Upper lobe of left lung (tissue), 6 donors: ENCODE data around the gene SLC8A3. TPM values are rescaled to one million over a fixed set of nuclear protein-coding genes. Genes with fewer than 3 reads are reported as not detected.
A peak's percentile ranks its signal among the peaks of the same experiment; 100 is the strongest.

Experiments used
- ATAC-seq, 2 donors: fragments of 200-7000 bp; cut with Tn5 transposase; one replicate each; pipeline ENCODE4 v1.9.1; 2022; ENCODE audit warnings: mild to moderate bottlenecking in 2 of 2, moderate library complexity in 2 of 2; ENCODE audit not compliant: low FRiP score in 2 of 2
- DNase-seq, 2 donors: peaks; one replicate each; pipeline ENCODE4 v3.0.0-alpha.2; 2019 to 2020
- H3K27ac ChIP-seq, 4 donors: fragments of 200-600 bp; sonication (generic); one replicate each; pipeline ENCODE4 v1.5.1; 2016 to 2019
- H3K27me3 ChIP-seq, 4 donors: fragments of 200-600 bp; sonication (generic); one replicate each; pipeline ENCODE4 v1.5.1; 2017 to 2019
- H3K36me3 ChIP-seq, 4 donors: fragments of 200-600 bp; sonication (generic); one replicate each; pipeline ENCODE4 v1.5.1; 2016 to 2019
- H3K4me1 ChIP-seq, 4 donors: fragments of 200-600 bp; sonication (generic); one replicate each; pipeline ENCODE4 v1.5.1; 2018 to 2019
- H3K4me3 ChIP-seq, 4 donors: fragments of 200-600 bp; sonication (generic); one replicate each; pipeline ENCODE4 v1.5.1; 2017 to 2019; ENCODE audit warnings: mild to moderate bottlenecking in 2 of 4, moderate library complexity in 1 of 4
- H3K9me3 ChIP-seq, 4 donors: fragments of 200-600 bp; sonication (generic); one replicate each; pipeline ENCODE4 v1.5.1; 2018 to 2019
- EP300 ChIP-seq, 4 donors: sonication (generic); formaldehyde crosslinking; IDR thresholded peaks; one replicate each; pipeline ENCODE4 v1.5.1; 2017; ENCODE audit warnings: antibody characterized with exemption in 4 of 4, control low read depth in 2 of 4
- POLR2A ChIP-seq, 4 donors: fragments of 450-650 bp; IDR thresholded peaks; one replicate each; pipeline ENCODE4 v1.5.1; 2016 to 2017; ENCODE audit warnings: antibody characterized with exemption in 4 of 4, mild to moderate bottlenecking in 2 of 4
- POLR2AphosphoS5 ChIP-seq, 2 donors: sonication (generic); formaldehyde crosslinking; IDR thresholded peaks; one replicate each; pipeline ENCODE4 v1.5.1; 2017; ENCODE audit warnings: antibody characterized with exemption in 2 of 2
- WGBS, 2 donors: methylation state at CpG; one replicate each; pipeline ENCODE4 v1.1.5; 2017 to 2018; 5-methylcytosine and 5-hydroxymethylcytosine counted together
- total RNA-seq, 6 donors: library from RNA; depleted of rRNA in 4 of 6; stranded (reverse); fragments of >200 nt in 4 of 6; gene quantifications; one replicate each; pipeline versions ENCODE4 v1.1.0 to v1.2.1, GENCODE V29; 2016 to 2021
- TF ChIP-seq, protein P1 (sequence below), 6 experiments: fragments of 450-650 bp in 4 of 6; fragments of 200-600 bp in 2 of 6; sonication (generic) in 2 of 6; IDR thresholded peaks; one replicate each; pipeline ENCODE4 v1.5.1; 2016 to 2019; ENCODE audit warnings: antibody characterized with exemption in 6 of 6
- donor health status: DM: no; HTN: no; CAD: no; lungs with moderate emphysema.
- donor health status: DM: no; HTN: yes; CAD: no; lungs with severe emphysema.

SLC8A3 gene
- total RNA-seq, 6 donors from 2014 or later: 0.49 to 1.4 (median 1.0) TPM

- H3K27ac ChIP-seq: no peak overlapping the region
- peak in 1 of 2 donors; percentile 41 for ATAC-seq
- H3K9me3 ChIP-seq: no peaks in the 10 kb centered on the region
- no peaks in the 10 kb centered on the region for H3K27me3 ChIP-seq
- peak in 1 of 2 donors; percentile 12 for DNase-seq
- no peaks in the 10 kb centered on the region for H3K4me1 ChIP-seq
- H3K4me3 ChIP-seq: no peak overlapping the region
- H3K36me3 ChIP-seq: no peaks in the 10 kb centered on the region
- WGBS, 2 donors: 82 to 87% methylated on average over 12 of the region's 12 CpGs
- TF ChIP-seq POLR2A (IDR thresholded peaks at IDR 0.05) (no peak), EP300 (IDR thresholded peaks at IDR 0.05) (no peak), POLR2AphosphoS5 (IDR thresholded peaks at IDR 0.05) (no peak)
- TF ChIP-seq, protein P1, sequence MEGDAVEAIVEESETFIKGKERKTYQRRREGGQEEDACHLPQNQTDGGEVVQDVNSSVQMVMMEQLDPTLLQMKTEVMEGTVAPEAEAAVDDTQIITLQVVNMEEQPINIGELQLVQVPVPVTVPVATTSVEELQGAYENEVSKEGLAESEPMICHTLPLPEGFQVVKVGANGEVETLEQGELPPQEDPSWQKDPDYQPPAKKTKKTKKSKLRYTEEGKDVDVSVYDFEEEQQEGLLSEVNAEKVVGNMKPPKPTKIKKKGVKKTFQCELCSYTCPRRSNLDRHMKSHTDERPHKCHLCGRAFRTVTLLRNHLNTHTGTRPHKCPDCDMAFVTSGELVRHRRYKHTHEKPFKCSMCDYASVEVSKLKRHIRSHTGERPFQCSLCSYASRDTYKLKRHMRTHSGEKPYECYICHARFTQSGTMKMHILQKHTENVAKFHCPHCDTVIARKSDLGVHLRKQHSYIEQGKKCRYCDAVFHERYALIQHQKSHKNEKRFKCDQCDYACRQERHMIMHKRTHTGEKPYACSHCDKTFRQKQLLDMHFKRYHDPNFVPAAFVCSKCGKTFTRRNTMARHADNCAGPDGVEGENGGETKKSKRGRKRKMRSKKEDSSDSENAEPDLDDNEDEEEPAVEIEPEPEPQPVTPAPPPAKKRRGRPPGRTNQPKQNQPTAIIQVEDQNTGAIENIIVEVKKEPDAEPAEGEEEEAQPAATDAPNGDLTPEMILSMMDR (IDR thresholded peaks at IDR 0.05): no peak
Observed at GRCh38 chr14:70114621-70115156, 74.1 kb downstream of the SLC8A3 start.

- ATAC-seq (no peak), DNase-seq (no peak)
- TF ChIP-seq POLR2A (IDR thresholded peaks at IDR 0.05) (no peak), POLR2AphosphoS5 (IDR thresholded peaks at IDR 0.05) (no peak), EP300 (IDR thresholded peaks at IDR 0.05) (no peak)
- TF ChIP-seq, protein P1 (IDR thresholded peaks at IDR 0.05): no peak
- Histone ChIP-seq H3K4me1 (no peaks in the 10 kb centered on the region), H3K4me3 (no peak overlapping the region), H3K36me3 (no peaks in the 10 kb centered on the region), H3K27ac (no peak overlapping the region), H3K9me3 (no peaks in the 10 kb centered on the region), H3K27me3 (no peaks in the 10 kb centered on the region)
- WGBS, 2 donors: 90 to 92% methylated on average over 2 of the region's 2 CpGs
Observed at GRCh38 chr14:70113211-70113610, 75.5 kb downstream of the SLC8A3 start.

DNA sequence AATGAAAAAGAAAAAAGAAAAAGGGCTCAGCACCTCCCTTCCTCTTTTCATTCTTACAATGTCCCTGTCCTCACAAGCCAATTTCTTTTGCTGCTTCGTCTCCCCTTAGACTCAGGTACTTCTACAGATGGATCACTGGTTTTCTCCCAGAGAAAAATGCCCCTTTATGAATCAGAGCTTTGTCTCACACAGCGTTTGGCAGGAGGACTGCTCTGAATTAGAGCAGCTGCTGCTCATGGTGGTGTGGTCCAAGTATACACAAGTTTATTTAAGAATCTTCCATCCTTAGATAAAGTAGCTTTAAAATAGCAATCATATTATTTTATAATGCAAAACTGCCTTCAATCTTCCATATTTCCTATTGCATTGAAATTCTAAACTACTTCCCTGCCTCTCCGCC, 80.3 kb downstream of the SLC8A3 start:
- no peaks in the 10 kb centered on the region for H3K9me3 ChIP-seq
- no peak overlapping the region for H3K27ac ChIP-seq
- TF ChIP-seq POLR2A (IDR thresholded peaks at IDR 0.05) (no peak), POLR2AphosphoS5 (IDR thresholded peaks at IDR 0.05) (no peak), EP300 (IDR thresholded peaks at IDR 0.05) (no peak)
- TF ChIP-seq, protein P1 (IDR thresholded peaks at IDR 0.05): no peak
- WGBS, 2 donors: 64 to 70% methylated on average over 3 of the region's 3 CpGs
- DNase-seq (no peak), ATAC-seq (no peak)
- H3K4me3 ChIP-seq: no peak overlapping the region
- H3K36me3 ChIP-seq: no peaks in the 10 kb centered on the region
- H3K27me3 ChIP-seq: no peaks in the 10 kb centered on the region
- H3K4me1 ChIP-seq: no peaks in the 10 kb centered on the region

GRCh38 chr14:70107309-70107708, 81.4 kb downstream of the SLC8A3 start:
- TF ChIP-seq, protein P1 (IDR thresholded peaks at IDR 0.05): no peak
- TF ChIP-seq POLR2A (IDR thresholded peaks at IDR 0.05) (no peak), EP300 (IDR thresholded peaks at IDR 0.05) (no peak), POLR2AphosphoS5 (IDR thresholded peaks at IDR 0.05) (no peak)
- ATAC-seq: no peak
- Histone ChIP-seq H3K27me3 (no peaks in the 10 kb centered on the region), H3K4me3 (no peak overlapping the region), H3K4me1 (no peaks in the 10 kb centered on the region), H3K9me3 (no peaks in the 10 kb centered on the region), H3K27ac (no peak overlapping the region), H3K36me3 (no peaks in the 10 kb centered on the region)
- no peak for DNase-seq
- 84 to 91% methylated on average over 2 of the region's 2 CpGs for WGBS, 2 donors

GRCh38 chr14:70100071-70100470, 88.7 kb downstream of the SLC8A3 start:
- WGBS, 2 donors: 80 to 81% methylated on average over 3 of the region's 3 CpGs
- no peak for ATAC-seq
- Histone ChIP-seq H3K27me3 (peaks cover 0 to 6% (median 0%) of the 10 kb centered on the region in 4 donors), H3K9me3 (no peaks in the 10 kb centered on the region), H3K4me1 (peaks cover 0 to 14% (median 9%) of the 10 kb centered on the region in 4 donors), H3K4me3 (no peak overlapping the region), H3K27ac (no peak overlapping the region), H3K36me3 (no peaks in the 10 kb centered on the region)
- no peak for TF ChIP-seq EP300 (IDR thresholded peaks at IDR 0.05)
- TF ChIP-seq, protein P1 (IDR thresholded peaks at IDR 0.05): no peak
- TF ChIP-seq POLR2A (IDR thresholded peaks at IDR 0.05): no peak
- no peak for TF ChIP-seq POLR2AphosphoS5 (IDR thresholded peaks at IDR 0.05)
- no peak for DNase-seq
